Activated CD8-positive, alpha-beta memory T cell treated with anti-CD3 and anti-CD28 coated beads, Interleukin-2, amount 50 U/mL, for 24 hours (primary cell): ENCODE data around the gene TIMM50.

ENCODE experiments used
- DNase-seq: peaks from one replicate; pipeline ENCODE4 v3.0.0-alpha.2; 2020; ENCODE audit errors: extremely low read depth

Gene TIMM50

GRCh38 chr19:39500543-39500942 lies 19.9 kb downstream of the TIMM50 start:
- no peak for DNase-seq

- no peak for DNase-seq
These were observed 20.7 kb downstream of the TIMM50 start for GRCh38 chr19:39501340-39501739.

GRCh38 chr19:39502640-39503417 lies 22.2 kb downstream of the TIMM50 start:
- DNase-seq: peak; percentile 31

- no peak for DNase-seq
These were observed 25.9 kb downstream of the TIMM50 start for GRCh38 chr19:39506598-39506943.

- peak; percentile 24 for DNase-seq
These were observed 26.5 kb downstream of the TIMM50 start for GRCh38 chr19:39506944-39507714.

- DNase-seq: no peak
These were observed 27.2 kb downstream of the TIMM50 start for GRCh38 chr19:39507715-39508364.

GRCh38 chr19:39508629-39509028 lies 28.0 kb downstream of the TIMM50 start:
- no peak for DNase-seq

- no peak for DNase-seq
These were observed 28.6 kb downstream of the TIMM50 start for GRCh38 chr19:39509233-39509632.

GRCh38 chr19:39512988-39513387 lies 32.4 kb downstream of the TIMM50 start:
- no peak for DNase-seq

GRCh38 chr19:39514840-39515550 lies 34.4 kb downstream of the TIMM50 start, which contains the start of gene SELENOV:
SELENOV (plus strand) TSS chr19:39515139; CDS start chr19:39515213, 74 bp downstream.
- DNase-seq: no peak

- DNase-seq: no peak
These were observed 35.0 kb downstream of the TIMM50 start for GRCh38 chr19:39515551-39516191.

- DNase-seq: no peak
These were observed 35.6 kb downstream of the TIMM50 start for GRCh38 chr19:39516270-39516669.

- DNase-seq: no peak
These were observed 36.8 kb downstream of the TIMM50 start for GRCh38 chr19:39517432-39517831.

GRCh38 chr19:39518458-39518857 lies 37.8 kb downstream of the TIMM50 start:
- no peak for DNase-seq

GRCh38 chr19:39518975-39519374 lies 38.3 kb downstream of the TIMM50 start:
- DNase-seq: no peak

GRCh38 chr19:39520541-39521484 lies 40.2 kb downstream of the TIMM50 start:
- DNase-seq: no peak

- DNase-seq: no peak
These were observed 43.9 kb downstream of the TIMM50 start for GRCh38 chr19:39524495-39524894.

GRCh38 chr19:39525205-39525604 lies 44.6 kb downstream of the TIMM50 start:
- DNase-seq: no peak

GRCh38 chr19:39531834-39532232 lies 51.2 kb downstream of the TIMM50 start:
- no peak for DNase-seq
